ENCODE results near the gene ALKBH4. TPM values are rescaled to one million over a fixed set of nuclear protein-coding genes. Genes with fewer than 3 reads are reported as not detected.

ALKBH4 gene
- total and polyA plus RNA-seq, 2 of the 4 experiments (the other 2 are of a cell fraction) = 6.1 to 7.4 TPM

DNA sequence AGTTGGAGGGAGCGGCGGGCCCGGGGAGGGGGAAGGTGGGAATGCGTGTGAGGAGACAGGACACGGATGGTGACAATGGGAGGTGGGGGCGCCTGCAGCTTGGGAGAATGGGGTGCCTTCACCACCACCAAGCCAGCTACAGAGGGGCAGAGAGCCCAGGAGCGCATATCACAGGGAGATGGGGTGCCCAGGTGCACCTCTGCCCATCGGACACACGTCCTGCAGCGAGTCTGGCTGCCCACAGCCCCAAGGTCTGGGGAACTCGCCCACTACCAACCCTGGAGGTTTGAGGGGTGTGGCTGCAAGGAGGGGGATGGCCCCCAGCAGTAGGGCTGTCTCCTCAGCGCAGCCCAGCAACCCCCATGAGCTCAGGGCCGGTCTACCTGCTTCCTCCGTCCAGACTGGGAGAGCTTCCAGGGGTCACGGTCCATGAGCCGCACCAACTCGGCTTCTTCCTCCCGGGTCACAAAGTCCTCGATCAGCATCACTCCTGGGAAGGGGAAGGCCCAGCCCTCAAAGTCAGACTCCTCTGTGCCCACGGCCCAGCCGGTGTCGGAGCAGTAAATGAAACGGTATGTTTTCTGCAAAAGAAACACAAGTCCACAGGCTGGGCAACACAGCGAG, 5.3 kb downstream of the ALKBH4 start:
- Histone ChIP-seq H3K9ac (ENCODE audit: low read depth, low read length) (no peak overlapping the region), H3K9me1 (ENCODE audit: insufficient read depth, low read length) (peaks cover 5% of the 10 kb centered on the region; the same call in 1 of the 2 replicates)

More for the DNA sequence above, 5.3 kb downstream of the ALKBH4 start:
- peaks cover 12% of the 10 kb centered on the region for H4K20me1 ChIP-seq (ENCODE audit: insufficient read depth, low read length)
- no peak overlapping the region for H4K5ac ChIP-seq (ENCODE audit: low read depth, low read length)
- no peak overlapping the region for H4K91ac ChIP-seq (ENCODE audit: insufficient read depth, low read depth, low read length)
- in situ Hi-C loops (cut with MboI; ENCODE audit: low sequenced_read_pairs) (no loop called here), dilution Hi-C loops (cut with HindIII; ENCODE audit: low sequenced_read_pairs, unreplicated experiment) (no loop called here), intact Hi-C loops (cut with micrococcal nuclease) (no loop called here)
- ATAC-seq (ENCODE audit: low read depth) = no peak
- H2BK20ac ChIP-seq (ENCODE audit: low read depth, low read length) = no peak overlapping the region
- no peak overlapping the region for H2BK120ac ChIP-seq (ENCODE audit: low read depth, low read length)
- no peak for TF ChIP-seq BHLHE40 (IDR thresholded peaks at IDR 0.05; ENCODE audit: low read depth, low read length)
- no peak for TF ChIP-seq RCOR1 (IDR thresholded peaks at IDR 0.05; ENCODE audit: insufficient replicate concordance, low read length)
- no peak for TF ChIP-seq MAFK (IDR thresholded peaks at IDR 0.05; ENCODE audit: low read depth, low read length)
- TF ChIP-seq NFE2L2 (IDR thresholded peaks at IDR 0.05; ENCODE audit: low read depth, low read length) = no peak
- no peak for TF ChIP-seq FOS (IDR thresholded peaks at IDR 0.05; ENCODE audit: low read depth, low read length)
- TF ChIP-seq, protein P1, sequence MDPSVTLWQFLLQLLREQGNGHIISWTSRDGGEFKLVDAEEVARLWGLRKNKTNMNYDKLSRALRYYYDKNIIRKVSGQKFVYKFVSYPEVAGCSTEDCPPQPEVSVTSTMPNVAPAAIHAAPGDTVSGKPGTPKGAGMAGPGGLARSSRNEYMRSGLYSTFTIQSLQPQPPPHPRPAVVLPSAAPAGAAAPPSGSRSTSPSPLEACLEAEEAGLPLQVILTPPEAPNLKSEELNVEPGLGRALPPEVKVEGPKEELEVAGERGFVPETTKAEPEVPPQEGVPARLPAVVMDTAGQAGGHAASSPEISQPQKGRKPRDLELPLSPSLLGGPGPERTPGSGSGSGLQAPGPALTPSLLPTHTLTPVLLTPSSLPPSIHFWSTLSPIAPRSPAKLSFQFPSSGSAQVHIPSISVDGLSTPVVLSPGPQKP (IDR thresholded peaks at IDR 0.05; ENCODE audit: borderline replicate concordance, low read depth, low read length) = no peak
- TF ChIP-seq RAD21 (IDR thresholded peaks at IDR 0.05; ENCODE audit: low read length) = no peak
- no peak for TF ChIP-seq MXI1 (IDR thresholded peaks at IDR 0.05; ENCODE audit: borderline replicate concordance, low read depth, low read length)
- no peak for TF ChIP-seq POLR2A (IDR thresholded peaks at IDR 0.05; ENCODE audit: low read depth, low read length)
- TF ChIP-seq CEBPB (IDR thresholded peaks at IDR 0.05; ENCODE audit: low read depth, low read length) = no peak
- no peak for TF ChIP-seq RFX5 (IDR thresholded peaks at IDR 0.05; ENCODE audit: low read depth, low read length)
- no peak for TF ChIP-seq SMC3 (IDR thresholded peaks at IDR 0.05; ENCODE audit: low read depth, low read length)
- no peak for TF ChIP-seq CTCF (conservative IDR thresholded peaks at IDR 0.05; ENCODE audit: low read depth, low read length)
- TF ChIP-seq CHD1 (IDR thresholded peaks at IDR 0.05; ENCODE audit: low read depth, low read length) = no peak
- H3K9me3 ChIP-seq (ENCODE audit: control insufficient read depth, insufficient read depth, low read length) = no peaks in the 10 kb centered on the region
- no peak overlapping the region for H2AK9ac ChIP-seq (replicated peaks; ENCODE audit: low read depth, low read length, poor library complexity)
- peaks cover 12% of the 10 kb centered on the region for H3K4me1 ChIP-seq (ENCODE audit: control insufficient read depth, insufficient read depth, low read length)
- H3K4ac ChIP-seq (ENCODE audit: low read depth, low read length) = no peak overlapping the region
- no peak overlapping the region for H2BK15ac ChIP-seq (ENCODE audit: low read depth, low read length)
- WGBS, 2 experiments (ENCODE audit: extremely low coverage in 2 of 2, insufficient read length in 1 of 2) = 89% methylated on average over 8 of the region's 24 CpGs; no CpG with 5 or more reads in 1 of the 2 experiments
- peaks cover 27% of the 10 kb centered on the region for H3K36me3 ChIP-seq (ENCODE audit: control insufficient read depth, insufficient read depth, low read length)
- H3K18ac ChIP-seq (ENCODE audit: low read depth, low read length) = no peak overlapping the region
- DNase-seq = no peak
- H3K14ac ChIP-seq (replicated peaks; ENCODE audit: low read depth, low read length) = no peak overlapping the region
- H2AK5ac ChIP-seq (ENCODE audit: low read depth, low read length) = no peak overlapping the region
- H3K23ac ChIP-seq (ENCODE audit: low read depth, low read length) = no peak overlapping the region
- no peak overlapping the region for H3K56ac ChIP-seq (ENCODE audit: extremely low read depth, insufficient read depth, low read length)
- H3K4me2 ChIP-seq (ENCODE audit: low read depth, low read length) = no peak overlapping the region
- H3K27ac ChIP-seq (ENCODE audit: insufficient read depth, low read length) = no peak overlapping the region
- BruUV-seq (replicated peaks) = no TSS peak
- CTCF ChIA-PET = no interaction called here
- H3K4me3 ChIP-seq (ENCODE audit: insufficient read depth, low read depth, low read length) = no peak overlapping the region
- peaks cover 14 to 47% of the 10 kb centered on the region in 2 experiments for H3K79me1 ChIP-seq (ENCODE audit: low read depth in 1 of 2, low read length in 2 of 2)
- H2BK5ac ChIP-seq (ENCODE audit: low read depth, low read length, poor library complexity, severe bottlenecking) = no peak overlapping the region
- H2AFZ ChIP-seq (replicated peaks; ENCODE audit: low read length, poor library complexity) = no peak overlapping the region
- H4K8ac ChIP-seq (ENCODE audit: low read depth in 2 of 2, low read length in 2 of 2) = no peak overlapping the region
- POLR2A ChIA-PET (ENCODE audit: unreplicated experiment) = no interaction called here
- H3K27me3 ChIP-seq (ENCODE audit: control insufficient read depth, insufficient read depth, low read length) = no peaks in the 10 kb centered on the region
